GM18520 (cell line): ENCODE measurements around the gene PSG4.
"Not testable (repeated sequence)": the region's sequence is repeated elsewhere in the genome, so short reads cannot be mapped to it uniquely, and the experiment has no call there.

Experiments
- ATAC-seq: cut with Tn5 transposase; IDR thresholded peaks from one replicate; pipeline ENCODE4 v1.9.1; 2021; ENCODE audit not compliant: unreplicated experiment

The PSG4 gene

GRCh38 chr19:43198686-43199419, 6.6 kb downstream of the PSG4 start:
- not testable (repeated sequence) for ATAC-seq

DNA sequence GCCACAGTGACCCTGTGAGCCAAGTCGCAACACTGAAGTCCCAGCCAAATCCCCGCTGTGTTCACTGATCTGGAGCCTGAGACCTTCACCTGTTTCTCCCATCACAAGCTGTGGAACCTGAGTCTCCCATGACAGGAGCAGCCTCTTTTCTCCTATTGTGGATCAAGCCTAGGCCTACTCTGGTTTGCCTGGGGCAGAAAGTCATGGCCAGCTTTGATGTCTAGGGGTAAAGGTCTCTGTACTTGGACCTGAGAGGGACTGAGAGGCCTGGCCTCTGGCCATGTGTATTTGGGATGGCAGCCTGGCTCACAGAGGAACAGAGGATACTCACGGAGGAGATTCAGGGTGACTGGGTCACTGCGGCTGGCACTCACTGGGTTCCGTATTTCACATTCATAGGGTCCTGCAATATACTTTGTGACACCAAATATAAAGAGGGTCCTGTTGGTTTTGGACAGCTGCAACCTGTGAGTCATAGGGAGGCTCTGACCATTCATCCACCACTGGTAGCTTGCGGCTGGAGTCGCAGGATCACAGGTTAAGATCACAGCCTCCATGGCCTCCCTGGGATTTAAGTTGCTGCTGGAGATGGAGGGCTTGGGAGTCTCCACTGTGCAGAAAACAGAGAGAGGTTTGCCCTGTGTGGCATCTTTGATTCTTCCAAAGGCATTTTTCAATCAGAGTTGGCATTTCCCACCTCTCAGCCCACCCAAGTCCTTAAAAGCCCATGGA, 7.6 kb downstream of the PSG4 start:
- not testable (repeated sequence) for ATAC-seq

DNA sequence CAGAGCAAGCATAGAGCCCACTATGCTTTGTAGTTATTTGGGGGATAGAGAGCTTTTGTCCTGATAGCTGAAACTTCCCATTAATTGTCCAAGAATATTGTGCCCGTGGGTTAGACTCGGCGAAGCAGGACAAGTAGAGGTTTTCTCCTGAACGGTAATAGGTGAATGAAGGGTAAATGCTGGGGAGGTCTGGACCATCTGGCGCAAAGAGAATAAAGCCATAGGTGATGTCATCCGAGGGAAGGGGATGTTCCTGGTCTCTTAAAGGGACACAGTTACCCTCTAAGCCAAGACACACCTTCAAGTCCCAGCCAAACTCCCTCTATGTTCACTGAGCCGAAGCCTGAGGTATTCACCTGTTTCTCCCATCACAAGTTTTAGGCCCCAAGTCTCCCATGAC, 11.0 kb downstream of the PSG4 start:
- ATAC-seq: not testable (repeated sequence)

GRCh38 chr19:43192381-43193155, 12.9 kb downstream of the PSG4 start:
- ATAC-seq: not testable (repeated sequence)

DNA sequence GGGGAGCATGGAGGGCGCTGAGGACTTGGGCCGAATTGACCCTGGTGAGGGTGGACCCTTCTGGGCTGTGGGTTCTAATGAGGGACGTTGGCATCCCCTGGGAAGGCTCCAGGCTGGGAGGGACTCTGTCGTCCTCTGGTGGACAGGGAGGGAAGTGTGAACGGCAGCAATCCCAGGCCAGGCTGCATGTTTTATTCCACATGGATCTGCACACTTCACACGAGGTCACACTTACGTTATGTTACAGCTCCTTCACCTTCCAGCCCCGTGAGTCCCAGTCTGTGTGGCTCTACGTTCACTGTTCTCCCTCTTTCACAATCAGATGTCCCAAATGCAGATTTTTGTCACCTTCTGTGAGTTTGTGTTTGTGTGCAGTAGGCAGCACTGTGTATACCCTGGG, 17.3 kb downstream of the PSG4 start:
- ATAC-seq: not testable (repeated sequence)

GRCh38 chr19:43186311-43186935, 19.0 kb downstream of the PSG4 start, which contains the start of gene PSG5:
Gene PSG5 (minus strand): TSS chr19:43186536. CDS start chr19:43186405, 131 bp downstream.
- not testable (repeated sequence) for ATAC-seq

GRCh38 chr19:43181869-43182771, 23.3 kb downstream of the PSG4 start:
- ATAC-seq: not testable (repeated sequence)

GRCh38 chr19:43179569-43180147, 25.8 kb downstream of the PSG4 start:
- ATAC-seq: not testable (repeated sequence)

GRCh38 chr19:43178577-43178976, 26.9 kb downstream of the PSG4 start:
- not testable (repeated sequence) for ATAC-seq

- ATAC-seq: not testable (repeated sequence)
Observed at GRCh38 chr19:43165906-43166305, 39.5 kb downstream of the PSG4 start.

DNA sequence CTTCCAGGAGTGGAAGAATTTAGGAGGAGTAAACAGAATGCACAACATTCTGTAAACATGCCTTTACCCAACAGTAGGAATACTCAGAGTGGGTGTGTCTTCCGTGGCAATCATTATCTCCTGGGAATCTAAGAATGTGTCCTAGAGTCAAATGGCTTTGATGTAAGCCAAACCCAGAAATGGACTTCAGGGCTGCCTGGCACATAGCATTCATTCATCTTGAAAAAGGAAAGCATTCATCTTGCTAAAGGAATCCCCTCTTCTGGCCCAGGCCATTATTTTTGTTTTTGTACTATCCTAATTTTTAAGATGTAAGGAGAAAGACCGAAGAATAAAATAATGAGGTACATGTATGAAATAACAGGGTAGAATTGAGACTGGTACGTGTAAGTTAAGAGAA, 42.3 kb downstream of the PSG4 start:
- not testable (repeated sequence) for ATAC-seq

- ATAC-seq: not testable (repeated sequence)
Observed at GRCh38 chr19:43162261-43162660, 43.2 kb downstream of the PSG4 start.

- ATAC-seq: no peak
Observed at GRCh38 chr19:43152214-43152613, 53.2 kb downstream of the PSG4 start.

GRCh38 chr19:43149788-43150187, 55.6 kb downstream of the PSG4 start:
- ATAC-seq: not testable (repeated sequence)

DNA sequence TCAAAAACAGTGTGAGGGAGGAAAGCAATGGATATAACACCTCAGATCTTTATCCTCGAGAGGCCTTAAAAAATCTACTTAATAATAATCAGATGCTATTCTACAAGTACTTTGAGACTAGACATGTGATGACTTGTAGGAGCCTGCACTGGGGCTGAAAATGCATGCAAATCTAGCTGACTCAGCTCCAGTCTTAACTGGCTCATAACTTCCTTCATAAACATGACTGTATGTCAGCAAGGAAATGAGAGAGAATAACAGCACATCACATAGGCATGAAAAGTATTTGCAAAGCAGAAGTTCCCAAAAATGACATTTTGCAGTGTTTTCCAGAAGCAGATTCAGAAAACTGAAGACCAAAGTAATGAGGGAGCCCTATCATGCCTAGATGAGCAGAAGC, 57.2 kb downstream of the PSG4 start:
- no peak for ATAC-seq
